ENCODE results near the gene MAP2K5.

MAP2K5 gene

DNA sequence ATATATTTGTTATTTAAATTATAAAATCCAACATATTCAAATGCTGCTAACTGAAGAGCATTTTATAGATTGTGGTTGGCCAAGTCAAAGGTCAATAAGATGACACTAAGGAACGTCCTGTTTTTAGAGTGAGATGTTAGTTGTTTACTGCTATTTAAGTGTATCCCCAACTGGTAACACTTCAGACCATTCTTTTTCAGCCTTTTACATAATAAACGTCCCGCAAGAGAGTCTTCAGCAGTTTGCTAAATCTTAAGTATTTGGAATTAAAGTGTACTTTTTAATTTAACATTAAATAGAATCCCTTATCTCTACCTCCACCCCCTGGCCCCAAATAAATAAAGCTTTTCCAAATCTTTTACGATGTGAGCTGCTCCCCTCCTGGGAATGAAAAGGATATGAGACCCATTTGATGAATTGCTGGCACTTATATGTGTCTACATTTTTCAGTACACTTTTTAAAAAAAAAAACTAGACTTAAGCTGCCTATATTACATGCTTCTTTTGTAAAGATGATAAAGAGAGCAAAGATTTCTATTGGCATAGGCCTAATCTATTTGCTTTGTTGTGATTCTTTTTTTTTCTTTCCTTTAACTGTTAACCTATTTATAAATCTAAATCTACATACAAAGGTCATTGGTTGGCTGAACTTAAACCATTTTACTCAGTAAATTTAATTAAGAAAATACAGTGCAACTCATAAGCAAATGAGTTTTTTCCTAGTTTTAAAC is 181.0 kb downstream of the MAP2K5 start (continued):
- TF ChIP-seq ZNF785 (tag by site-specific recombination; IDR thresholded peaks at IDR 0.05): no peak
- TF ChIP-seq ZNF830 (tag by site-specific recombination; IDR thresholded peaks at IDR 0.05; ENCODE audit: low read depth): no peak
- TF ChIP-seq ZNF174 (tag by site-specific recombination; IDR thresholded peaks at IDR 0.05): no peak
- TF ChIP-seq SP2 (tag by site-specific recombination; IDR thresholded peaks at IDR 0.05): no peak
- no peak for TF ChIP-seq ZNF239 (tag by site-specific recombination; IDR thresholded peaks at IDR 0.05)
- TF ChIP-seq ZBTB8A (tag by site-specific recombination; IDR thresholded peaks at IDR 0.05): 0 out of 2 replicates have a peak, but pooled peaks have one; percentile 11

- Histone ChIP-seq H3K36me3 (ENCODE audit: control insufficient read depth in 2 of 2, insufficient read depth in 1 of 2, low read length in 2 of 2) (no peaks in the 10 kb centered on the region), H3K27ac (ENCODE audit: extremely low read depth, low read depth, low read length) (no peak overlapping the region), H3K4me1 (ENCODE audit: control insufficient read depth, insufficient read depth, low read length) (peaks cover 40% of the 10 kb centered on the region), H3K4me3 (ENCODE audit: low read depth, low read length) (no peak overlapping the region), H3K9me3 (ENCODE audit: control insufficient read depth, insufficient read depth, low read depth, low read length) (no peaks in the 10 kb centered on the region)
- ChIA-PET POLR2A (no interaction called here), CTCF (interaction anchor here (0.7 kb wide), 1 partner anchor 47 kb away, joined by 3 read pairs; no protein-coding TSS in a partner anchor)
- TF ChIP-seq ZNF626 (tag by site-specific recombination; IDR thresholded peaks at IDR 0.05) (no peak), ZNF610 (tag by site-specific recombination; IDR thresholded peaks at IDR 0.05; ENCODE audit: borderline replicate concordance) (no peak), ZFHX2 (tag by site-specific recombination; conservative IDR thresholded peaks at IDR 0.05) (no peak), ZNF560 (tag by site-specific recombination; IDR thresholded peaks at IDR 0.05; ENCODE audit: borderline replicate concordance) (no peak), MEIS1 (CRISPR knock-in tag; IDR thresholded peaks at IDR 0.05; ENCODE audit: borderline replicate concordance) (no peak), ZNF660 (tag by site-specific recombination; IDR thresholded peaks at IDR 0.05) (no peak), EGR2 (tag by site-specific recombination; IDR thresholded peaks at IDR 0.05; ENCODE audit: low read depth) (no peak), ZNF645 (tag by site-specific recombination; IDR thresholded peaks at IDR 0.05) (no peak), ZBTB20 (tag by site-specific recombination; IDR thresholded peaks at IDR 0.05) (no peak), ZNF707 (tag by site-specific recombination; IDR thresholded peaks at IDR 0.05) (no peak), ZNF394 (tag by site-specific recombination; IDR thresholded peaks at IDR 0.05; ENCODE audit: borderline replicate concordance) (no peak), AEBP2 (tag by site-specific recombination; IDR thresholded peaks at IDR 0.05; ENCODE audit: borderline replicate concordance) (no peak), ZNF585B (tag by site-specific recombination; IDR thresholded peaks at IDR 0.05) (no peak), ZNF16 (tag by site-specific recombination; IDR thresholded peaks at IDR 0.05; ENCODE audit: low read depth) (no peak), ZNF132 (tag by site-specific recombination; IDR thresholded peaks at IDR 0.05; ENCODE audit: borderline replicate concordance) (no peak)
- TF ChIP-seq, protein P1, sequence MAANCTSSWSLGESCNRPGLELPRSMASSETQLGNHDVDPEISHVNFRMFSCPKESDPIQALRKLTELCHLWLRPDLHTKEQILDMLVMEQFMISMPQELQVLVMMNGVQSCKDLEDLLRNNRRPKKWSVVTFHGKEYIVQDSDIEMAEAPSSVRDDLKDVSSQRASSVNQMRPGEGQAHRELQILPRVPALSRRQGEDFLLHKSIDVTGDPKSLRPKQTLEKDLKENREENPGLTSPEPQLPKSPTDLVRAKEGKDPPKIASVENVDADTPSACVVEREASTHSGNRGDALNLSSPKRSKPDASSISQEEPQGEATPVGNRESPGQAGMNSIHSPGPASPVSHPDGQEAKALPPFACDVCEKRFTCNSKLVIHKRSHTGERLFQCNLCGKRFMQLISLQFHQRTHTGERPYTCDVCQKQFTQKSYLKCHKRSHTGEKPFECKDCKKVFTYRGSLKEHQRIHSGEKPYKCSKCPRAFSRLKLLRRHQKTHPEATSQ (tag by site-specific recombination; IDR thresholded peaks at IDR 0.05): no peak
Measured at GRCh38 chr15:67724691-67725375, 182.3 kb downstream of the MAP2K5 start.
